DND-41 (cell line): Measurements from ENCODE around the gene SMARCA2.

Source experiments
- ATAC-seq: fragments of 200-7000 bp; cut with Tn5 transposase; 3 replicates; pipeline ENCODE4 v1.9.1; 2021; ENCODE audit warnings: low read depth; ENCODE audit not compliant: insufficient read depth
- DNase-seq: peaks from one replicate; pipeline ENCODE4 v3.0.0-alpha.2; 2020
- H2AFZ ChIP-seq: 2 replicates; pipeline ENCODE4 v1.6.0; 2012; ENCODE audit warnings: low read depth, low read length
- H3K27ac ChIP-seq: 2 replicates; pipeline ENCODE4 v1.5.1; 2012; ENCODE audit warnings: low read length, inconsistent platforms
- H3K27me3 ChIP-seq: fragments of 200-600 bp; sonication (generic); 2 replicates; pipeline ENCODE4 v1.6.0; 2012; ENCODE audit warnings: low read length, mild to moderate bottlenecking, inconsistent platforms; ENCODE audit not compliant: insufficient read depth, poor library complexity
- H3K36me3 ChIP-seq: 2 replicates; pipeline ENCODE4 v1.5.1; 2012; ENCODE audit warnings: low read length, inconsistent platforms; ENCODE audit not compliant: insufficient read depth
- H3K4me1 ChIP-seq: 2 replicates; pipeline ENCODE4 v1.5.1; 2012; ENCODE audit warnings: mild to moderate bottlenecking, low read length; ENCODE audit not compliant: insufficient read depth
- H3K4me2 ChIP-seq: 2 replicates; pipeline ENCODE4 v1.6.0; 2012; ENCODE audit warnings: mild to moderate bottlenecking, moderate library complexity, low read length, inconsistent platforms; ENCODE audit not compliant: insufficient read depth
- H3K4me3 ChIP-seq, 2 experiments: fragments of 200-600 bp in 1 of 2; shearing (Covaris generic) in 1 of 2; 2 replicates each; pipeline ENCODE4 v1.5.1; 2012 to 2016; ENCODE audit warnings: inconsistent platforms in 2 of 2, low read length in 2 of 2, mild to moderate bottlenecking in 2 of 2, low read depth in 1 of 2, moderate library complexity in 1 of 2
- H3K79me2 ChIP-seq: 2 replicates; pipeline ENCODE4 v1.6.0; 2012; ENCODE audit warnings: low read length, inconsistent platforms; ENCODE audit not compliant: insufficient read depth
- H3K9ac ChIP-seq: 2 replicates; pipeline ENCODE4 v1.6.0; 2012; ENCODE audit warnings: low read depth, mild to moderate bottlenecking, inconsistent platforms, low read length, moderate library complexity
- H3K9me3 ChIP-seq: 2 replicates; pipeline ENCODE4 v1.5.1; 2012; ENCODE audit warnings: low read length, moderate library complexity, mild to moderate bottlenecking, inconsistent platforms; ENCODE audit not compliant: insufficient read depth, severe bottlenecking
- H4K20me1 ChIP-seq: 2 replicates; pipeline ENCODE4 v1.6.0; 2012; ENCODE audit warnings: low read length; ENCODE audit not compliant: insufficient read depth
- EZH2 ChIP-seq: IDR thresholded peaks from 3 replicates; pipeline ENCODE4 v1.6.1; 2012; ENCODE audit warnings: borderline replicate concordance, low read depth, mild to moderate bottlenecking, moderate library complexity, low read length, inconsistent platforms; ENCODE audit not compliant: severe bottlenecking
- TF ChIP-seq, protein P1 (sequence below): IDR thresholded peaks from 2 replicates; pipeline ENCODE4 v1.5.1; 2012; ENCODE audit warnings: borderline replicate concordance, low read length, moderate library complexity, mild to moderate bottlenecking; ENCODE audit not compliant: poor library complexity, severe bottlenecking; ENCODE audit errors: extremely low read depth

Gene SMARCA2

GRCh38 chr9:1996156-1996555, 19.0 kb upstream of the SMARCA2 start:
- H3K4me3 ChIP-seq = no peak overlapping the region
- H3K36me3 ChIP-seq = no peaks in the 10 kb centered on the region
- H3K4me2 ChIP-seq = no peak overlapping the region
- no peak overlapping the region for H3K9ac ChIP-seq
- H3K27me3 ChIP-seq = peaks cover 4% of the 10 kb centered on the region
- DNase-seq (no peak), ATAC-seq (no peak)
- TF ChIP-seq EZH2 = no peak
- TF ChIP-seq, protein P1, sequence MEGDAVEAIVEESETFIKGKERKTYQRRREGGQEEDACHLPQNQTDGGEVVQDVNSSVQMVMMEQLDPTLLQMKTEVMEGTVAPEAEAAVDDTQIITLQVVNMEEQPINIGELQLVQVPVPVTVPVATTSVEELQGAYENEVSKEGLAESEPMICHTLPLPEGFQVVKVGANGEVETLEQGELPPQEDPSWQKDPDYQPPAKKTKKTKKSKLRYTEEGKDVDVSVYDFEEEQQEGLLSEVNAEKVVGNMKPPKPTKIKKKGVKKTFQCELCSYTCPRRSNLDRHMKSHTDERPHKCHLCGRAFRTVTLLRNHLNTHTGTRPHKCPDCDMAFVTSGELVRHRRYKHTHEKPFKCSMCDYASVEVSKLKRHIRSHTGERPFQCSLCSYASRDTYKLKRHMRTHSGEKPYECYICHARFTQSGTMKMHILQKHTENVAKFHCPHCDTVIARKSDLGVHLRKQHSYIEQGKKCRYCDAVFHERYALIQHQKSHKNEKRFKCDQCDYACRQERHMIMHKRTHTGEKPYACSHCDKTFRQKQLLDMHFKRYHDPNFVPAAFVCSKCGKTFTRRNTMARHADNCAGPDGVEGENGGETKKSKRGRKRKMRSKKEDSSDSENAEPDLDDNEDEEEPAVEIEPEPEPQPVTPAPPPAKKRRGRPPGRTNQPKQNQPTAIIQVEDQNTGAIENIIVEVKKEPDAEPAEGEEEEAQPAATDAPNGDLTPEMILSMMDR = no peak
- no peaks in the 10 kb centered on the region for H3K79me2 ChIP-seq
- no peaks in the 10 kb centered on the region for H3K4me1 ChIP-seq
- H2AFZ ChIP-seq = no peak overlapping the region
- no peaks in the 10 kb centered on the region for H3K9me3 ChIP-seq
- H4K20me1 ChIP-seq = no peaks in the 10 kb centered on the region
- no peak overlapping the region for H3K27ac ChIP-seq

DNA sequence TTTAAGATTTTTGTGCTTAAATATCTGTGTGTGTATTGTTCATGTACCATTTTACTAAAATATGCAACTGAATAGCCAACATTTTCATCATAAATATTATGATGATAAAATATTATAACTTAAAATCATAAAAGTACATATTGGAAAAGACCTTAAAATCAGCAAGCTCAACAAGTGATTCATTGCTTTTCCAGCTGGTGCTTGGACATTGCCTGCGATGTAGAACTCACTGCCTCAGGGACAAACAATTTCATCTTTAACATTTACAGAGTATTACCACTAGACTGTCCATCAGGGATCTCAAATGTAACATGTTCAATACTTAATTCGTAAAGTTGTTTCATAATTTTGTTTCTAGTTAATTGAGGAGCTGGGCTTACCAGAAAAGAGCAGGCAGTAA, 17.5 kb upstream of the SMARCA2 start:
- no peak for ATAC-seq
- no peak overlapping the region for H3K9ac ChIP-seq
- no peak overlapping the region for H2AFZ ChIP-seq
- TF ChIP-seq EZH2 = no peak
- TF ChIP-seq, protein P1 = no peak
- no peaks in the 10 kb centered on the region for H3K9me3 ChIP-seq
- H3K27me3 ChIP-seq = no peaks in the 10 kb centered on the region
- H3K27ac ChIP-seq = no peak overlapping the region
- no peaks in the 10 kb centered on the region for H3K36me3 ChIP-seq
- H4K20me1 ChIP-seq = no peaks in the 10 kb centered on the region
- H3K79me2 ChIP-seq = no peaks in the 10 kb centered on the region
- H3K4me2 ChIP-seq = no peak overlapping the region
- no peaks in the 10 kb centered on the region for H3K4me1 ChIP-seq
- DNase-seq = no peak
- H3K4me3 ChIP-seq = no peak overlapping the region

- Histone ChIP-seq H3K9ac (no peak overlapping the region), H2AFZ (no peak overlapping the region), H3K4me3 (no peak overlapping the region), H3K4me2 (no peak overlapping the region), H3K9me3 (no peaks in the 10 kb centered on the region), H3K27ac (no peak overlapping the region), H3K36me3 (no peaks in the 10 kb centered on the region), H4K20me1 (no peaks in the 10 kb centered on the region), H3K4me1 (no peaks in the 10 kb centered on the region), H3K27me3 (no peaks in the 10 kb centered on the region), H3K79me2 (no peaks in the 10 kb centered on the region)
- DNase-seq (no peak), ATAC-seq (no peak)
- no peak for TF ChIP-seq EZH2
- TF ChIP-seq, protein P1 = no peak
Observed at GRCh38 chr9:1998111-1998510, 17.0 kb upstream of the SMARCA2 start.

DNA sequence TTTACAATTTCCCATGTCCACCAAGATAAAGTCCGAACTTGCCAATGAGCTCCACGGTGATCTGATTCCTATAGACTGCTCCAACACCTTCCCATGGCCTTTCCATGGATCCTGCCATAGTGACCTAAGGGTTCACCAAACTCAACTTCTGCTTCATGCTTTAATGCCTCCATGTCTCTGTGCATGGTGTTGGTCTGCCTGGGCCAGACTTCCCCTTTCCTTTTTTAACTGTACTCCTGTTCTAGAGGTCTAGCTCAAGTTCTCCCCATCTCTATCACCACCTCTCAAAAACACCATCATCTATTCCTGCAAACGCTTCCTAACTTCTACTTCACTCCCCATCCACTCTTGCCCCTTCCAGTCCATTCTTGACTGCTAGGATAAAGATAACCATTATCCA, 14.8 kb upstream of the SMARCA2 start:
- DNase-seq = no peak
- no peaks in the 10 kb centered on the region for H3K36me3 ChIP-seq
- no peak overlapping the region for H3K4me2 ChIP-seq
- peaks cover 7% of the 10 kb centered on the region for H3K27me3 ChIP-seq
- H3K4me1 ChIP-seq = no peaks in the 10 kb centered on the region
- H3K4me3 ChIP-seq = no peak overlapping the region
- TF ChIP-seq EZH2 = no peak
- TF ChIP-seq, protein P1 = no peak
- no peak overlapping the region for H3K9ac ChIP-seq
- no peak for ATAC-seq
- H2AFZ ChIP-seq = no peak overlapping the region
- H4K20me1 ChIP-seq = no peaks in the 10 kb centered on the region
- H3K27ac ChIP-seq = no peak overlapping the region
- no peaks in the 10 kb centered on the region for H3K9me3 ChIP-seq
- H3K79me2 ChIP-seq = no peaks in the 10 kb centered on the region
